ENCODE data around the gene TREX2.

The TREX2 gene

Small RNAs within 50 kb of the gene (small RNA-seq; reads per million reads assigned to genes)
- 0 reads per million in 2 experiments for gene RN7SL667P
